Kidney capillary endothelial cell (primary cell): ENCODE results near the gene RIPOR3.
"Not testable (repeated sequence)": the region's sequence is repeated elsewhere in the genome, so short reads cannot be mapped to it uniquely, and the experiment has no call there.

Source experiments
- DNase-seq: peaks from one replicate; pipeline ENCODE4 v3.0.0-alpha.2; 2018; ENCODE audit warnings: low spot score

RIPOR3 gene

GRCh38 chr20:50607850-50608749 is 83.2 kb downstream of the RIPOR3 start:
- DNase-seq: no peak

DNA sequence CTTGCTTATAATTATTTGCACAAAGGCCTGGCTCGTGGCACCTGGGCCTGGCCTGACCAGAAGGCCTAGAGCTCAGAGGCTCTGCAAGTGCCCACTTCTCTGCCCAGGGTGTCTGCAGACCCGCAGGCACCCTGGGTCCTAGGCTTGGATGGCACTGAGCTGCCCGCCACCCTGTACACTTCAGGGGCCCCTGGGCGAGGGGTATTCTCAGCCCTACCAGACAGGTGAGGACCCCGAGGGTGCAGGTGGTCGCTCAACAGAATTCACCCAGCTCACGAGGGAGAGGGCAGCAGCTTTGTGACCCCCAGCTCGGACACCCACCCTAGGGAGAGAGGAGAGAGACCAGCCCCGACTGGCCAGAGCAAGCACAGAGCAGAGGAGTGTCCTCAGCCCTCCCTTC is 83.9 kb downstream of the RIPOR3 start:
- no peak for DNase-seq

- no peak for DNase-seq
Observed at GRCh38 chr20:50605136-50605535, 86.2 kb downstream of the RIPOR3 start.

DNA sequence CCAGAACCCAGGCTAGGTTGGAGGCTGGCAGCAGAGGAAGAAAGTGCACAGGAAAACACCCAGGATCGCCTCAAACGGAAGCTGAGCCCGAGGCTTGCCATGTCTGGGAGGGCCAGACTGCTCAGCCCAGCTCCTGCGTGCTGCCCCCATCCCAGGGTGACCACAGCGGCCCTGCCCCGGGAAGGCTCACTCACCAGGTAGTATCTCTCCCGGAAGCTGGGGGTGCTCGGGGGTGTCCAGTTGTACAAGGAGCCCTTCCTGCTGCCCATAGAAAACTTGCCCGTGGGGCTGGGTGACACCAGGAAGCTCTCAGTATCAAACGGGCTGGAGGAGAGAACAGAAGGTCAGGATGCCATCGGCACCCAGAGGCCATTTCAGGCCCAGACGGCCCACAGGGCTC is 86.9 kb downstream of the RIPOR3 start:
- no peak for DNase-seq

- no peak for DNase-seq
Observed at GRCh38 chr20:50602432-50603088, 88.8 kb downstream of the RIPOR3 start.

GRCh38 chr20:50601511-50602431 is 89.6 kb downstream of the RIPOR3 start:
- no peak for DNase-seq

DNA sequence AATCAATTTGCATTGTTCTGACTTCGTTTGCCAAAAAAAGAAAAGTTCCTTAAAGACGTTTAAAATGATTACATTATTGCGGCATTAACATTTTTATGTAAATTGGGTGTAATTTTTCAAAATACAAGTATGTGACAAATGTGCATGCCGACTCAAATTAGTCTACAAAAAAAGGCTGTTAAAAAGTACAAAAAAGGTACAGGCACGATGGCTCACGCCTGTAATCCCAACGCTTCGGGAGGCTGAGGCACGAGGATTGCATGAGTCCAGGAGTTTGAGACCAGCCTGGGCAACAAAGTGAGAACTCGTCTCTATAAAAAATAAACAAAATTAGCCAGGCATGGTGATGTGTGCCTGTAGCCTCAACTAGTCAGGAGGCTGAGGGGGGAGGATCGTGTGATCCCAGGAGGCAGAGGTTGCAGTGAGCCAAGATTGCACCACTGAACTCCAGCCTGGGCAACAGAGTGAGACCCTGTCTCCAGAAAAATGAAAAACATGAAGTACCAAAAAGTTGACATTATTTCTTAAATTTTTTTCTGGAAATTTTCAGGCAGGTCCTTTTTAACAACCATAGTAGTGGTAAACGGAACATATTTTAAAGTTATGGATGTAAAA is 91.0 kb downstream of the RIPOR3 start:
- DNase-seq: no peak

- DNase-seq: not testable (repeated sequence)
Observed at GRCh38 chr20:50598768-50599167, 92.6 kb downstream of the RIPOR3 start.

DNA sequence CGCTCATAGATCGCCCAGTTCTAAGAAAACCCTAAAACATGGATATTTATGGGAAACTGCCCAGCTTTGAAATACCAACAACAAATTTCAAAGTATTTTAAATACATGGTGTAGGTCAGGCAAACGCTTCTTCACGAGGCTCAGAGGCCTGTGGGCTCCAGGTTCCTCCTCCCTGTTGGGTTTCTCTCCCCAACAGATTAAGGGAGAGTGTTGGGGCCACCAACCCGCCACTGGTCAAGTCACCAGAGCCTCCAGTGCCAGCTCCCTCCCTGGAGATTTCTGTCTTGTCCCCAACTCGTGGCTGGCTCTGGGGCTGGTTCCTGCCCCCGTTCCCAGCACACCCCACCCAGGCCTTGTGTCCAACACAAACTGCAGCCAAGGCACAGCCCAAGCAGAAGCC is 93.3 kb downstream of the RIPOR3 start:
- no peak for DNase-seq

- no peak for DNase-seq
Observed at GRCh38 chr20:50597406-50597969, 93.9 kb downstream of the RIPOR3 start.

- DNase-seq: no peak
Observed at GRCh38 chr20:50596694-50597021, 94.7 kb downstream of the RIPOR3 start.

- no peak for DNase-seq
Observed at GRCh38 chr20:50595988-50596693, 95.2 kb downstream of the RIPOR3 start.

DNA sequence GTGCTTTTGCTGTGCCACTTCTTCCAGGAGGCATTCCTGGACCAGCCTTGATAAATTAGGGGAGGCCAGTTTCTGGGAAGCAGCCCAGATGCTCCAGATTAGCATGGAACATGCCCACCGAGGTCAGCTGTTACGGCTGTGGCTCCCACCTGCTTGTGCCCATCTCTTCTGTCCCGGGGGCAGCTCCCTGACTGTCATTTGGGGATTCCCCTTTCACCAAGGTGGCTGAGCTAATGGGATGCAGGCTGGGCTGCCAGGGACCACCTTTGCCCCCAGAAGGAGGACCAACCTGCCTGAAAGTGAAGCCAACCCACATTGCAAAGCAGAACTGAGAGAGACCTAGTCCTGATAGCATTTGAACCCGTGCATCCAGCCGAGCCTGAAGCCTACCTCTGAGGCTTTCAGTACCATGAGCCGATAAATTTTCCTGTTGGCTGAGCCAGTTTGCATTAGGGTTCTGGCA is 95.9 kb downstream of the RIPOR3 start:
- DNase-seq: no peak

DNA sequence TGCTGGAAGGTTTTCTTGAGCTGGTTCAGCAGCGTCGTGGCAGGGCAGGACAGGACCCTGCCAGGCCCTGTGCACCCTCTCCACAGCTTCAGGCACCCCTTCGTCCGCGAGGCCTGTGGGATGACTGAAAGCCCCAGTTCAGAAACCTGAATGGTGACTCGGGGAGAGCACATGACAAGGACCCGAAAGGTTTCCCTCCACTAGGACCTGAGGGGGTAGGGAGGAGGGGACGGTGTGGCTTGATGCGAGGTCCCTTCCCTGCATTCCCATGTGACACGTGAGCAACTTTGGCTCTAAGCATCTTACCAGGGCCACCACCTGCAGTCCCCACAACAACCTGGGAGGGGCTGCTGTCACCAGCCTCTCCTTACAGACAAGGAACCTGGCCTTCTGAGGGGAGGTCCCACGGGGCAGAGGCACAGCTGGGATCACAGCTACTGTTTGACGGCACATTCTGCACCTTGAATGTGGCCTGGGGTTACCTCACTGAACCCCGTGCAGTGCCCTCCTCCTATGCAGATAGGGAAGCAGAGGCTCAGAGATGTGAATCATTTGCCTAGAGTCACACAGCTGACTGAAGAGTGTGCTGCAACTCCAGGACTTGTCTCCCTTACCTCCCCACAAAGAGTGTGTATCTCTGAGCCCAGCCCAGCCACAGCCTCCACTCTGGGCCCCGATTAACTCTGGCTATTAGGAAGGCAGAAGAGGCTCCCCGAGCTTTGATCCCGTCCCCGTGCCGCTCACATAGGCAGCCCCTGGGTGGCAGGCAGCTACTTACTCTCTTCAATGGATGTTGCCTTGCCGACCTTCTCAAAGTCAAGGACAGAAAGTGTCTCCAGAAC is 96.5 kb downstream of the RIPOR3 start:
- no peak for DNase-seq

- DNase-seq: no peak
Observed at GRCh38 chr20:50594231-50594590, 97.1 kb downstream of the RIPOR3 start.

GRCh38 chr20:50593005-50593335 is 98.4 kb downstream of the RIPOR3 start:
- DNase-seq: no peak

- DNase-seq: no peak
Observed at GRCh38 chr20:50592282-50593004, 98.9 kb downstream of the RIPOR3 start.

GRCh38 chr20:50591233-50591852 is 100.0 kb downstream of the RIPOR3 start:
- DNase-seq: no peak

DNA sequence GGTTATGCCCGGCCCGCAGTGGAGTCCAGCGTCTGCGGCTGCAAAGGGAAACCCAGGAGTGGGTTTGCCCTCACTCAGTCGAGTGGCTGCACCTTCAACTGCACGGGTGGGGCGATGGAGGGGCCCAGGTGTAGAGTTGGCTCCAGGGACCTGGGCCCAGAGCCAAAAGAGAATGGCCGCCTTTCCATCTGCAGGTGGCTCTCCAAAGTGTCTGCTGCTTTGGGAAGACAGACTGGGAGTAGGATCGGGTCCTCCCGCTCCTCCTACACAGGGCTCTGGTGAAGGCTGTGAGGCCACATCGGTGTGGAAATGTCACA is 101.0 kb downstream of the RIPOR3 start:
- no peak for DNase-seq
